ENCODE data around the gene RTN1.

GRCh38 chr14:59905188-59905587 lies 34.6 kb upstream of the RTN1 start:
- TF ChIP-seq AFF4 (CRISPR knock-in tag; IDR thresholded peaks at IDR 0.05) (no peak), TCF7 (IDR thresholded peaks at IDR 0.05; ENCODE audit: borderline replicate concordance) (no peak), PHF20 (IDR thresholded peaks at IDR 0.05; ENCODE audit: partially characterized antibody) (no peak), CBX2 (IDR thresholded peaks at IDR 0.05; ENCODE audit: insufficient read depth, low read length, poor library complexity, severe bottlenecking) (no peak), CAMTA2 (CRISPR knock-in tag; conservative IDR thresholded peaks at IDR 0.05) (no peak), HCFC1 (IDR thresholded peaks at IDR 0.05; ENCODE audit: low read depth, low read length) (no peak), E2F3 (CRISPR knock-in tag; IDR thresholded peaks at IDR 0.05) (no peak), ZNF263 (CRISPR knock-in tag; IDR thresholded peaks at IDR 0.05; ENCODE audit: borderline replicate concordance) (no peak), RBM17 (IDR thresholded peaks at IDR 0.05; ENCODE audit: borderline replicate concordance, low read depth, low read length) (no peak), GATA2 (CRISPR knock-in tag; IDR thresholded peaks at IDR 0.05) (no peak), CHD1 (IDR thresholded peaks at IDR 0.05; ENCODE audit: low read length) (no peak), ZNF780A (CRISPR knock-in tag; IDR thresholded peaks at IDR 0.05) (no peak), TAF1 (IDR thresholded peaks at IDR 0.05; ENCODE audit: control insufficient read depth, extremely low read depth, insufficient read depth, low read length, severe bottlenecking) (no peak)
- TF ChIP-seq, protein P1, sequence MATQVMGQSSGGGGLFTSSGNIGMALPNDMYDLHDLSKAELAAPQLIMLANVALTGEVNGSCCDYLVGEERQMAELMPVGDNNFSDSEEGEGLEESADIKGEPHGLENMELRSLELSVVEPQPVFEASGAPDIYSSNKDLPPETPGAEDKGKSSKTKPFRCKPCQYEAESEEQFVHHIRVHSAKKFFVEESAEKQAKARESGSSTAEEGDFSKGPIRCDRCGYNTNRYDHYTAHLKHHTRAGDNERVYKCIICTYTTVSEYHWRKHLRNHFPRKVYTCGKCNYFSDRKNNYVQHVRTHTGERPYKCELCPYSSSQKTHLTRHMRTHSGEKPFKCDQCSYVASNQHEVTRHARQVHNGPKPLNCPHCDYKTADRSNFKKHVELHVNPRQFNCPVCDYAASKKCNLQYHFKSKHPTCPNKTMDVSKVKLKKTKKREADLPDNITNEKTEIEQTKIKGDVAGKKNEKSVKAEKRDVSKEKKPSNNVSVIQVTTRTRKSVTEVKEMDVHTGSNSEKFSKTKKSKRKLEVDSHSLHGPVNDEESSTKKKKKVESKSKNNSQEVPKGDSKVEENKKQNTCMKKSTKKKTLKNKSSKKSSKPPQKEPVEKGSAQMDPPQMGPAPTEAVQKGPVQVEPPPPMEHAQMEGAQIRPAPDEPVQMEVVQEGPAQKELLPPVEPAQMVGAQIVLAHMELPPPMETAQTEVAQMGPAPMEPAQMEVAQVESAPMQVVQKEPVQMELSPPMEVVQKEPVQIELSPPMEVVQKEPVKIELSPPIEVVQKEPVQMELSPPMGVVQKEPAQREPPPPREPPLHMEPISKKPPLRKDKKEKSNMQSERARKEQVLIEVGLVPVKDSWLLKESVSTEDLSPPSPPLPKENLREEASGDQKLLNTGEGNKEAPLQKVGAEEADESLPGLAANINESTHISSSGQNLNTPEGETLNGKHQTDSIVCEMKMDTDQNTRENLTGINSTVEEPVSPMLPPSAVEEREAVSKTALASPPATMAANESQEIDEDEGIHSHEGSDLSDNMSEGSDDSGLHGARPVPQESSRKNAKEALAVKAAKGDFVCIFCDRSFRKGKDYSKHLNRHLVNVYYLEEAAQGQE (IDR thresholded peaks at IDR 0.05; ENCODE audit: borderline replicate concordance), result no peak
- TF ChIP-seq, protein P1 (CRISPR knock-in tag; IDR thresholded peaks at IDR 0.05; ENCODE audit: low read depth), result no peak

Data from K562 (cell line).